OCI-LY7 (cell line): ENCODE results near the gene IL6R.

Experiments used
- EZH2phosphoT487 ChIP-seq: fragments of 200-600 bp; sonication (generic); IDR thresholded peaks from 2 replicates; pipeline ENCODE4 v1.6.1; 2018; ENCODE audit warnings: low read depth, borderline replicate concordance, mild to moderate bottlenecking, mixed run types, antibody characterized with exemption, low read length, moderate library complexity, mixed read lengths
- TF ChIP-seq, protein P1 (sequence below): fragments of 200-600 bp; sonication (generic); conservative IDR thresholded peaks from 2 replicates; pipeline ENCODE4 v1.5.1; 2014; ENCODE audit warnings: mild to moderate bottlenecking, antibody characterized with exemption, low read length, moderate library complexity, mixed read lengths

DNA sequence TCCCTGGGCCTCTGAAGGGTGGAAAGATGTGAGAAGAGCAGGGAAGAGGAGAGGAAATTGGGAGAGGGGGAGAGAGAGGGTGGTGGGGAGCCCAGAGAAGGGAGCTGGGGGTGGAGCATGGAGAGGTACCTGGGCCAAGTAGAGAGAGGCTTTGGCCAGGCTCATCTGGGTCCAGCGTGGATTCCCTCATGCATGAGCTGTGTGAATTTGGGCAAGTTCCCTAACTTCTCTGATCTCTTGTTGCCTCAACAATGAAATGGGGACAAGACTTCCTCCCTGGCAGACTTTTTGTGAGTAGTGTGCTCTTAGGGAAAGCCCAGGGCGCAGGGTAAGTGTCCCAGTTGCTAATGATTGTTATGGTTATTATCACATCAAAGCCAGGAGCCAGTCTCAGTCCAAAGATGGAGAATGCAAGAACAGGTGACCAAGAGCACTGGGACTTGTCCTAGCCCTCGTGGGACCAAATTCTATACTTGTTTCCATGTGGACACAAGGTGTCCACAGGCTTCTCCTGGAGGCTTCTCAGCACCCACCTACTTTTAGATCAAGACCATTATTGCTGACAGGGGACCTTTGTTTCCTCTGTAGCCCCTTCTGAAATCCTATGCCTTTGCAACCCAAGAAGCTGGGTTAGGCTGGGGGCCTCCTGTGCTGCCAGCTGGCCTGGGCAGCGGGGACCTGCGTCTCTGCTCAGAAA lies 13.9 kb downstream of the IL6R start:
- TF ChIP-seq, protein P1, sequence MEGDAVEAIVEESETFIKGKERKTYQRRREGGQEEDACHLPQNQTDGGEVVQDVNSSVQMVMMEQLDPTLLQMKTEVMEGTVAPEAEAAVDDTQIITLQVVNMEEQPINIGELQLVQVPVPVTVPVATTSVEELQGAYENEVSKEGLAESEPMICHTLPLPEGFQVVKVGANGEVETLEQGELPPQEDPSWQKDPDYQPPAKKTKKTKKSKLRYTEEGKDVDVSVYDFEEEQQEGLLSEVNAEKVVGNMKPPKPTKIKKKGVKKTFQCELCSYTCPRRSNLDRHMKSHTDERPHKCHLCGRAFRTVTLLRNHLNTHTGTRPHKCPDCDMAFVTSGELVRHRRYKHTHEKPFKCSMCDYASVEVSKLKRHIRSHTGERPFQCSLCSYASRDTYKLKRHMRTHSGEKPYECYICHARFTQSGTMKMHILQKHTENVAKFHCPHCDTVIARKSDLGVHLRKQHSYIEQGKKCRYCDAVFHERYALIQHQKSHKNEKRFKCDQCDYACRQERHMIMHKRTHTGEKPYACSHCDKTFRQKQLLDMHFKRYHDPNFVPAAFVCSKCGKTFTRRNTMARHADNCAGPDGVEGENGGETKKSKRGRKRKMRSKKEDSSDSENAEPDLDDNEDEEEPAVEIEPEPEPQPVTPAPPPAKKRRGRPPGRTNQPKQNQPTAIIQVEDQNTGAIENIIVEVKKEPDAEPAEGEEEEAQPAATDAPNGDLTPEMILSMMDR = no peak
- no peak for TF ChIP-seq EZH2phosphoT487
